RCC 7860 (cell line): ENCODE data around the gene DVL2.

Experiments
- DNase-seq: peaks from one replicate; pipeline ENCODE4 v3.0.0-alpha.2; 2015; ENCODE audit warnings: low spot score
- FAIRE-seq: peaks from 2 replicates; lab custom pipeline; 2012; peaks lifted over from hg19 to GRCh38; lab: Jason Lieb, UNC

DVL2 gene

DNA sequence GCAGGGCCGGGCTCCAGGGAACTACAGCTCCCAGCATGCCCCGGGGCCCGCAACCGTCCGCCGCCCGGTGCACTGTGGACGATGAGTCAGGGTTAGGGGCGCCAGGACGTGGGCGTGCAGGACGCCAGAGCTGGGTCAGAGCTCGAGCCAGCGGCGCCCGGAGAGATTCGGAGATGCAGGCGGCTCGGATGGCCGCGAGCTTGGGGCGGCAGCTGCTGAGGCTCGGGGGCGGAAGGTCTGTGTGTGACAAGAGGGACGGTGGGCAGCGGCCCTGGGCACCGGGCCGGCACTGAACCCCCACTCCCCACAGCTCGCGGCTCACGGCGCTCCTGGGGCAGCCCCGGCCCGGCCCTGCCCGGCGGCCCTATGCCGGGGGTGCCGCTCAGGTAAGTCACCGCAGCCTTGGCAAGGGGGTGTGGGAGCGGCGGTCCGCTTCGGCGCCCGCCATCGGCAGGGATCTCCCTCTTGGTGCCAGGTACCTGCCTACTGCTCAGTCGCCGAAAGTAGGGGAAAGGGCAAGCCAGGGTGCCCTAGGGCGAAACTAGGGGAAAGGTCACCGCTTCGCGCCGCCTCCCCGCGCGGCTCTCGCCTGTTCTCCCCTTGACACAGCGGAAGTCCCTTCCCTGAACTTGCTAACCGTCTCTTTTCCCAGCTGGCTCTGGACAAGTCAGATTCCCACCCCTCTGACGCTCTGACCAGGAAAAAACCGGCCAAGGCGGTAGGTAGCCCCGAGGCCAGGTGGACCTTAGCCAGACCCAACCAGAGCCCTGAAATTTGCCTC, 14.3 kb downstream of the DVL2 start, which contains the start of the genes ACADVL and DLG4:
Gene ACADVL, plus strand, starts transcription at position 127 of the 781 bp plus-strand sequence. Its CDS starts 47 bp downstream, at position 174.
Gene DLG4, minus strand, starts transcription at position 25 of the 781 bp plus-strand sequence.
- DNase-seq (peak; percentile 68), FAIRE-seq (no peak)

DNA sequence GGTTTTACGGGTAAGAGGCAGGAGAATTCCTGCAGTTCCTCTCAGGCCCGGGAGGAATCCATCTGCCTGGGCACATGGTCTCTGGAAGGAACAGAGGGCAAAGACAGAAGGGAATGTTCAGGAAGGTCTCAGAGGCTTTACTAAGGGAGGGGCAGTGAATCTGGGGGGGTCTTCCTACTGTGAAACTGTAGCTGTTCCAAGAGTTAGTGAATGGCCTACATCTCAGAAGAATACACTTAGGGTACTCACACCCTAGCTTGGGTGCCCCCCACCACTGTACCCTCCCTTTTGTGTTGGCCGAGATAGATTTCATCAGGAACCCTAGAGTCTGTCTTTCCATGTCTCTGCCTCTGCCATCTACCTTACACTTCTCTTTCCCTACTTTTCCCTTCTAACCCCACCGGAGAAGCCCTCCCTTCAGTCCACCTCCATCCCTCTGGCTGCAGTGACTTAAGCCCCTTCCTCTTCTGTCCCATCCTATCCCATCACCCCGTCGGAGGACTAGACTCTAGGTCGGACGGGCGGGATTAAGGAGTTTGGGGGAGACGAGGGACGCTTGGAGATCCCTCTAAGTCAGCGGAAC, 15.0 kb downstream of the DVL2 start:
- no peak for DNase-seq
- FAIRE-seq, result no peak

DNA sequence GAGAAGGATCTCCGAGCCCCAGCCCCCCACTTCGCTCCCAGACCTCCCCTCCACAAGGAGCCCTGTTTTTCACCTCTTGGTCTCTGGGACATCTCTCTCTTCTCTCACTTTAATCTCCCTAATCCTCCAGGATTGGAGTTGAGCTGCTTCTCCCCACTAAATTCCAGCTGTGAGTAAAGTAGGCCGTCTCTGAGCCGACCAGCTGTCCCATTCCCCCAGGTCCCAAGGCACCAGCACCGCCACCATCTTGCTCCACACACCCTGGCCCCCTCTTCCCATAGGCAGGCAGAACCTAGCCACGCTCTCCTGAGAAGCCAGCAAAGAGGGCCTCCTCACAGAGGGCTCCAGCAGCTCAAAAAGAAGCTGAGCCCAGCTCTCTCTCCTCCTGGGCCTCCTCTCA, 15.6 kb downstream of the DVL2 start:
- no peak for DNase-seq
- no peak for FAIRE-seq

DNA sequence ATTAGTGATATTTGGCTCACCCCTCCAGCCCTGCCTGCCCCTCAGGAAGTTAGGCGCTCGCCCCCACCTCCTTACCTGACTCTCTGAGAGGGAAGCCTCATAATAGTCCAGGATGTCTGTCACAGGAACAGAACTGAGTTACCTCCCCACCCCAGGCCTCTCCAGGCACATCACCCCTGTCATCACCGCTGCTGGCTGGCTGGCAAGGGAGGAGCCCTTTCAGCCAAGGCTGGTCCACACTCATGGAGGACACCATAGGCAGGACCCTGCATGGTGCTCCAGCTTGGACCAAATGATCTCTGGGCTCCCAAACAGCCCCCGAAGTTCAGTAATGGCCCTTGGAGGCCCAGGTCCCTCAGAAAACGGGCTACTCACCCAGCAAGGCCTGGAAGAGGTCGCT, 16.2 kb downstream of the DVL2 start:
- FAIRE-seq, result no peak
- no peak for DNase-seq

DNA sequence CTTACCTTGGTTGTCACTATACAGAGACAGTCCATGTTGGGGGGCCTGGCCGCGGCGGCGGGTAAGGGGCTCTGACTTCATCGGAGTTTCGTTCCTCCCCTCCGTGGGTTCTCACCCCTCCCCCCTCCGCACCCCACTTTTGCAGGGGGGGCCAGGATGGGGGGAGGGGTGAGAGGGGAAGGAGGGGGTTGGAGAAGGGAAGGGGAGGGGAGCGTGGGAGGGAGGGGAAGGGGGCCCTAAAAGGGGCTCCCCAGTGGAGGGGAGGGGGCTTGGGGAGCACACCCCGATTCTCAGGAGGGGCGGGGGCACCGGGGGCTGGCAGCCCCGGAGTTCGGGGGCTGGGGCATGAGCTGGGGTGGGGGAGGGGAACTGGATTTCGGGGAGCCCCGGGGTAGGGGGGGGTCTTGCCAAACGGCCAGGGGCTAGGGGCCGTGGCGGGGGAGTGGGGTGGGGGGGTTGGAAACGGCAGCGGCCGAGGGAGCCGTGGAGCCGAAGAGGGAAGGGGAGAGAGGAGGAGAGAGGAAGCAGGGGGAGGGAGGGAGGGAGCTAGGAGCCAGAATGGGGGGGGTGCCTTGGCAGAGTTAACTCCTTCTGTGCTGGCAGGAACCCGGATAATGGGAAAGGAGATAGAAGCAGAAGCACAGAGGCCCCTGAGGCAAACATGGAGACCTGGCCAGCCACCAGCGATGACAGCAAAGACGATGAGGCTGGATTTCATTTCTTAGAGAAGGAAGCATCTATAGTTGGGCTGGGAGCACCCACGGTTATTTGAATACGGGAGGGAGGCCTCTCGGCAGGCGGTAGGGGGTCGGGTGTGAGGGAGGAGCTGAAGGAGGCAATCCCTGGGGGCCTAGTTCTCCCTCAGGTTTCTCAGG, 17.0 kb downstream of the DVL2 start:
- DNase-seq (no peak), FAIRE-seq (no peak)

DNA sequence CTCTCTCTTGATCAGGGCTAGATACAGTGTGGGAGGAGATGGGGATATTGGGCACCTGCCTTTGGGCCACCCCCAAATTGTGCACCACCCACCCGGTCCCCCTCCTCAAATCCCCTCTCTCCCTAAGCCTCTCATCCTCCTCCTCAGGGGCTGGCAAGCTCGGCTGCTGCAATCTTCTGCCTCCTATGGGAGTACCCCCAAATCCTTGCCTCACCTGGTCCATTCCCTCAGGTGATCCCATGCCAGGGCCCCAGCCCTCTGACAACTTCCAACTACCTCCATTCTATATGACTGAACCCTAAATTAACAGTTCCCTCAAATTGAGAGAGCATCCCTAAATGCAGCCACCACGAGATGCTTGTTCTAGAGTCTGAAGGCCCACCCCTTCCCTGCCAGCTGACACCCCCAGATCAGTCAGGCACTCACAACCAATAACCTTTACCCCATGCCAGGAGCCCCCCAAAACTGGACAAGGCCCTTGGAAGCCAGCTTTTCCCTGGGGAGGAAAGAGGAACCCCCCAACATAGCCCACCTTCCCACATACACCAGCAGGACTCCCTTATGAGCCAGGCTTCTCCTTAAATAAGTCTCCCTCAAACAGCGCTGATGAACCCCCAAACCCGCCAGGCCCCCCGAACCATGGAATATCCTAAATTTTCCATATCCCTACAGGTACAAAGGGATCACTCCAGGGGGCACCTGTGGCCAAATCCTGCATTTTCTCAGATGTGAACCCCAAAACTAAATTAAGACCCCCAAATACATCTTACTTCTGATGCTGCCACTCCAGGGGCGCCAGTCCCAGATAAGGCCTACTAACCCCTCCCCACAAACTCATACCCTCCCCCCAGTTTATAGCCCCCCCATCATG, 17.8 kb downstream of the DVL2 start:
- FAIRE-seq (no peak), DNase-seq (no peak)

DNA sequence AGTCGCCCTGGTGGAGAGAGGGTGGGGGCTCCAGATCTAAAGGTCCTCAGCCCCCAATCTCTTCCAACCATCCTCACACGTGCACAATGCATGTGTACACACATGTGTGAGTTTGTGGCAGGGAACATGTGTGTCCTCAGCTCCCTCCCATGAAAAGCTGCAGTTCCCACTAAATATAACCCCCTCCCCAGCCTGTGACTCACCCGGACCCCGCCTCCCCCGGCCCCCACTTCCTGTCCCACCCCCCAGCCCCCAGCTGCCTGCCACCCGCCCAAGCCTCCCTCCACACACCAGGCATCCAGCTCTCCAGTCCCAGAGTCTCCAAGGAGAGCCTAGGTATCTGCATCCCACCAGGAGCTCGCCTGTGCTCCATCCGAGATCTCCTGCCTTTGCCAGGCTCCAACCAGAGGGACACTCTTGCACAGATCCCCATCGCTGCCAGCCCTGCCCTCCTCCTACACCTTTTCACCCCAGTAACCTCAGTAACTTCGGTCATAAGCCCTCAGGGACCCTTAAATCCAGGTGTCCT, 18.6 kb downstream of the DVL2 start:
- FAIRE-seq (no peak), DNase-seq (no peak)

DNA sequence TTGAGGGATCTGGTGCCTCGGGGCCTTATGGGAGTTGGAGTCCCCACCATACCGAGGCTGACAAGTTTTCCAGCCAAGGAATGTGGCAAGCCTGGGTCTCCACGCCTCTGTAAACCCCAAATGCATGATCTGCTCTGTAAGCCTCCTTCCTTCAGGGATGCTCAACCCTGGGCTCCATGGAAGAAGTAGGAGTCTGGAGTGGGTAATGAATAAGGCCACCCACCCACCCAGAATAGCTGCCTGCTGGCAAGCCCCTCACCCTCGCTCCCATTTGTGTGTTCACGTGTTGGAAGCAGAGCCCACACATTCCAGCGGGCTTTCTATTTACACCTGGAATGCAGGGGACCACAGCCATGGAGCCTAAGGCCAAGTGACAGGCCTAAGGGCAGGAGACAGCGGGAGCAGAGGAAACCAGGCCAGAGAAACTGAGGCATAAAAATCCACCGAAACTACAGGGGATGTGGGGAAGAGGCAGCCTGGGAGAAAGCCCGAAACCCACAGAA, 19.1 kb downstream of the DVL2 start:
- DNase-seq (no peak), FAIRE-seq (no peak)

DNA sequence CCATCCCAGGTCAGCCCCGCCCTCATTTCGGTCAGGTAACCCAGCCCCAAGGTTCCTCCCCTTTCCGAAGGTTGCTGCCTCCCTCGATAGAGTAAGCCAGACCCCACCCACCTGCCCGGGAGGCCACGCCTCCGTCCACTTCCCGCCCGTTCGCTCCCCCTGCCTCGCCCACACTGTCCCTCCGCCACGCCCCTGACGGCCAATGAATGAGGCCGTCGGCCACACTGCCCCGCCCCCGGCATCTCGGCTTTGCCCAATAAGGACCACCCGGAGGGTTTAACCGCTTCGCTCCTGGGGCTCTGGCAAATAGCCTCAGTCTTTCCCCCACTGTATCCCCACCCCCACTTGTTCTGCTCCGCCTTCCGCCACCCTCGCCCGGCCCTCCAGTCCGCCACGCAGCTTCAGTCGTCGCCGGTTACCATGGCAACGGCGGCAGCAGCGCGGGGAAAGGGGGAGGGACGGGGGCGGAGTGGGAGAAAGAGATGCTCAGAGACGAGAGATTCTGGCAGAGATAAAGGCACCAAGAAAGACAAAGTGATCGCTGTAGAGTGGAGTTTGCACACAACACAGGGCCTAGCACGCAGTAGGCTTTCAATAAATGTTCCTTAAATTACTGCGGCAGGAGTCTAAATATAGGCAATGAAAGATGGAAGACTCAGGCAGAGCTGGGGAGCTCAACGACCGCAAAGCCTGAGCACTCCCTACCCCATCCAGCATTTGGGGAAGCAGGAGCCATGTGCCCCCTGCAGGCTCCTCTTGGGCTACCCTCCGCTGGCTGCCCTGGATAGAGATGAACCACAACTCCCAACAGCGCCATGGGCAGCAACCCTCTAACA, 19.8 kb downstream of the DVL2 start:
- FAIRE-seq, result peak; percentile 73
- DNase-seq, result peak; percentile 80

DNA sequence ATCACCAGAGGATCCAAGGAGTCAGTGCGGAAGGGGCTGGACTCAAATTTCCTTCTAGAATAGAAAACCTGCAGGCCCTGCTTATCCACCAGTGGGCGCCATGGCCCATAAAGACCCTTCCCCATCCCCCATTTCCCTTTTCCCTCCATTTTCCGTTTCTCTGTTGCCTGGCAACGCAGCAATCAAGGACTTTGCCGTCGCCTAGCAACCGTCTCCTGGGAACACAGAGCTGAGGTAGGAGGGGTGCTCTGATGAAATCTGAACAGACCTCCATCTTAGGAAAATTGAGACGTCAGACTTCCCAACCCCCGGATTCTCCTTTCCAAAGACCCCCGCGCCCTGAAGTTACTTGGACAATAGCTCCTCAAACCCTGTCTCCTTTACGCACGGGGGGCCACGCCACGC, 20.4 kb downstream of the DVL2 start:
- DNase-seq (peak; percentile 57), FAIRE-seq (no peak)

DNA sequence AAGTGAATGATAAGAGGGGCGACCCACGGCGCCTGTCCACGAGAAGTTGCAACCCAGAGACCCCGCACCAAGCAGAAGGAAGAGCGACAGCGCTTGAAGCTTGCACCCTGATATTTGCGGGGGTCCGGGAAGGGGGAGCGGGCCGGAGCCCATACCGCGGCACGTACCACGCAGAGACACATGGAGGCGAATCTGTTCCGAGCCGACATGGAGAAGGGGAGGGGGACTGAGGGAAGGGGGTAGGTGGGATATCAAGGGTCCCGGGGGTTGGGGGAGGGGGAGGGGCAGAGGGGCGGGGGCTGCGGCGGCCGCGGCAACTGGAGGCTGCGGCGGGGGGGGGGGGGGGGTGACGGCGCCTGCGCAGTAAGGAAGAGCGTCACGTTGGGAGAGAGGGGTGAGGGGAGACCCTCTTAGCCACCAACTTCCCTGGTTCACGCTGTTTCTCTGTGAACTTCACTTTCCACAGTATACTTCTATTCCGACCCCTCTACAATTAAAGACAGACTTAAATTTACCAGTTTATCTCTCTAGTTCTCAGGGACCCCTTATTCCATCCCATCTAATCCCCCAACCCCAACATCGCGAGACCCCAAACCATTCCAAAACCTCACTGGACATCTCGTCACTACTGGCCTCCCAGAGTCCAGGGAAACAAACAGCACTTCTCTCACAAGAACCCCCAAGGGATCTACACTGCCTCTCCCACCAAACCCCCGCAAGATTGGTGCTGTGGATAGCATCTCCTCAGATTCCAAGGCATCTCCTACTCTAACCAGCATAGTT, 22.6 kb downstream of the DVL2 start:
- no peak for DNase-seq
- no peak for FAIRE-seq

DNA sequence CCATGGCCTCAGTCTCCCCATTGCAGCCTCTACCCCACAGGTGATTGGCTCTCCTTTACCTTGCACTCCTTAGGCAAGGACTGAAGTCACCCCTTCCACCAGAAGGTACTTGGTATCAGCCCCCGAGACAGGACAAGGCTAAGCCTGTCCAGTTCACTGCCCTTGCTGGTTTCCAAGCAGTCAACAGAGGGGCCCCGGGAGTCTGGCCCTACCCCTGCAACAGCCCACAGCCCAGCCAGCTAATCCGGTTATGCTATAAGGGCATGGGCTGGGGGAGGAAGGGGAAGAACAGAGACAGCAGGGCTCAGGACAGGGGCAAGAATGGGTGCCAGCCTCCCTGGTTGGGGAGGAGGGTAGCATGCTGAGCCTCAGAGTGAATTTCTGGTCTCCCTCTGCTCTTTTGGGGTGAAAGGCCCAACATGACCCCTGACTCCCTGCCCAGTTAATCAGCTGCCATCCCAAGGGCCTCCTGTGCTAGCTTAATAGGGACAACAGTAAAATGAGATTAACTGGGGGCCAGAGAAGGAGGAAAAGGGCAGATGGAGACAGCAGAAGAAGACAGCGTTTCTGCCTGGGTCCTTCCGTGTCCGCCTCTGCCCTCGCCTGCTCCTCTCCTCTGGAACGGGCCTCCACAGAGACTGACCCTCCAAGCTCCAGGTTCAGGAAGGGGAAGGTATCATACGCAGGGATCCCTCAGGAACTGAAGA, 25.4 kb downstream of the DVL2 start:
- no peak for DNase-seq
- FAIRE-seq, result no peak

DNA sequence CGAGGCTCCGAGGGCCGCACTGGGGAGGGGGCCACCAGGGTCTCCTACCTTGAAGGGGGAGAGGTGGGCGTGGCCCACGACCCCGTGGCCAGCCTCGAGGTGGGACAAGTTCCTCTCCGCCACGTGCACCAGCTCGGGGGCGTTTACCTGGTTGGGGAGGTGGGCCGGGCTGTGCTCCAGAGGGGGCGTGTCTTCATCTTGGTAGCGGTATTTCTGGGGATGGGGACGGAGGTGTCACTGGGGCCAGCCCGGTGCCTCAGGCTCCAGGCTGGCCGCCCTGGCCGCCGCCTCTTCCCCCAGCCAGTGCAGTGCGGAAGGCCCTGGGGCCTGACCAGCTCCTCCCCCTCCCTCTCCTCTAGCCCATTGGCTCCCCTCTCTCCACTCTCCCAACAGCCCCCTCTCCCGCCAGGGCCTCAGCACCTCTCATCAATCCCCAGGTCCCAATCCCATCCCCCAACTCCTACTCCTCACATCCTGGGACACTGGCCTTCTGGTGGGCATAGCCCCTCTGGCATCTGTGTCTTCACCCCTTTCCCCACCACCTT, 26.2 kb downstream of the DVL2 start:
- FAIRE-seq (no peak), DNase-seq (no peak)

DNA sequence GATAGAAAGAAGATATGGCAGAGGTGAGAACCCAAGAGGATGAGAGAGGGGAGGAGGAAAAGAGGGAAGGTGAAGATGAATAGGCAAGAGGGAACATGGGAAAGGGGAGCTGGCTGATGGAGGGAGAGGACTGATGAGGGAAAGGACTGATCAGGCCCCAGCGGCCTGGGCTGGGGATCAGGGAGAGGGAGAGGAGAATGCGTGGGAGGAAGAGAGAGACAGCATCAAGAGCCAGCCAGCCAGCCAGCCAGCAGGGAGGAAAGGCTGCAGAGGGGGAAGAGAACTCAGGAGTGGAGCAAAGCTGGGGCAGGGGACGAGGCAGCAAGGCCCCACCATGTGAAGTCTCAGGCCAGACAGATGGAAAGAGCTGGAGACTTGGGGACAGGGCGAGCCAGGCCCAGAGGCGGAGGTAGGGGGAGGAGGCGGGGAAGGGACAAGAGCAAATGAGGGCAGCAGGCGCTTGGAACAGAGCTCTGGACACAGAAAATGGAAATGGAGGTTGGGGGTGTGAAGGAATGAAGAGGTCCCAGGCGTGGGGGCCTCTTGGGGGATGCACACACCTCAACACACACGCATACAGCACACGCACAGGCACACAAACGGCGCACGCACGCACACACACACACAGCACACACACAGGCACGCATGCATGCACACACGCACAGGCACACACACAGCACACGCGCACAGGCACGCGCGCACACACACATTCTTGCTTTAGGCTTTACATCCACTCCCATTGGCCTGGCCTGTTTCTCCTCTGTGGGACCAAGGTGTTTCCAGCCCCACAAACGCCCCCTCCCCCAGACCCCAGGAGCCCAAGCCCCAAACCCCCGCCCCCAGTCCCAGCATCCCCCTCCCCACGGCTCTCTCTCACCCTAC, 27.0 kb downstream of the DVL2 start:
- FAIRE-seq (no peak), DNase-seq (no peak)

DNA sequence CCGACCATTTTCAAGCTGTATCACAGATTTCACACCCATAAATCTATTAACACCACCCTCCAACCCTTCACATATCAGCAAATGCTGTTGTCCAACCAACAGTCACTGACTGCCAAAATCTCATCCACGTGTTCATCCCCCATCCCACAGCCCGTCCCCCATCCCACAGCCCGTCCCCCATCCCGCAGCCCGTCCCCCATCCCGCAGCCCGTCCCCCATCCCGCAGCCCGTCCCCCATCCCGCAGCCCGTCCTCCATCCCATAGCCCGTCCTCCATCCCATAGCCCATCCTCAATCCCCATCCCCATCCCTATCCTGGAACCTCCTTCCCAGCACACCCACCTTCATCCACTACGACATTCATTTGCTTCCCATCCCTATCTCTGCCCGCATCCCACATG, 28.8 kb downstream of the DVL2 start:
- FAIRE-seq (no peak), DNase-seq (no peak)

DNA sequence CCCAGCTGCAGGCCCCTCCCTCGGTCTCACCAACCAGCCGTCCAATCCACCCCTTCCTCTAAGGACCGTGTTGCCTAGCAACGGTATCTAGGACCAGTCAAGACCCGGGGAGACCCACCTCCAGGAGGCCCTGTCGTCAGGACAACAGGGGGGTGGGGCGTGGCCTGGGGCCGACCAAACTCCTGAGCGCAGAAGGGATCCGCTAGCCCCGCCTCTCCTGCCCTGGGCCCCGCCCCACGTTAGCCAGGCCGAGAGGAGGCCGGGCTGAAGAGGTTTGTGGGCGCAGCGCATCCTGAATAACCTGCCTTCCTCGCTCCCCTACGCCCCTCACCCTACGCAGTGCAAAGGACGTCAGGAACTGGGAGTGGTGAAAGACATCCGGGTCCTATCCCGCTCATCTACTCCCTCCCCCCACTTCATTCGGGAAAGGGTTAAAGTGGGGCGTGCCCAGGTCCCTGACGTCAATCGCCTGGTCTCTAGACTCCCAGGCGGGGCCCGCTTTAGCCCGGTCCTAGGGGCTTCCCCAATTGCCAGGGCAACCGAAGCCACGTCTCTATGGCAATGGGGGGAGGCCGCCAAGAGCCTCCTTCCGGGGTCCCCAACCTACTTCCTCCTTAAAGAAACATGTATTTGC, 29.4 kb downstream of the DVL2 start:
- DNase-seq, result no peak

More for the DNA sequence above, 29.4 kb downstream of the DVL2 start:
- no peak for FAIRE-seq
